Measurements from ENCODE around the gene CEP350.
"Not testable (repeated sequence)": the region's sequence is repeated elsewhere in the genome, so short reads cannot be mapped to it uniquely, and the experiment has no call there.

Gene CEP350

GRCh38 chr1:179941454-179941853, 13.2 kb upstream of the CEP350 start:
- DNase-seq: no peak

GRCh38 chr1:179950651-179951050, 4.0 kb upstream of the CEP350 start:
- DNase-seq: no peak

- DNase-seq: no peak
These were observed 3.0 kb upstream of the CEP350 start for GRCh38 chr1:179951383-179952144.

GRCh38 chr1:179952186-179952585, 2.4 kb upstream of the CEP350 start:
- DNase-seq: peak; percentile 55

GRCh38 chr1:179953974-179954492, 577 bp upstream of the CEP350 start:
- peak; percentile 88 for DNase-seq

GRCh38 chr1:179955287-179955680, 674 bp downstream of the CEP350 start:
- DNase-seq: peak; percentile 62

- peak; percentile 30 for DNase-seq
These were observed 1.1 kb downstream of the CEP350 start for GRCh38 chr1:179955731-179956130.

GRCh38 chr1:179958359-179958758, 3.7 kb downstream of the CEP350 start:
- no peak for DNase-seq

GRCh38 chr1:179962168-179962567, 7.6 kb downstream of the CEP350 start:
- DNase-seq: not testable (repeated sequence)

- DNase-seq: no peak
These were observed 11.9 kb downstream of the CEP350 start for GRCh38 chr1:179966551-179966950.

- no peak for DNase-seq
These were observed 13.8 kb downstream of the CEP350 start for GRCh38 chr1:179968284-179968993.

GRCh38 chr1:179968994-179969919, 14.6 kb downstream of the CEP350 start:
- DNase-seq: no peak

GRCh38 chr1:179969962-179970361, 15.4 kb downstream of the CEP350 start:
- DNase-seq: no peak

- peak; percentile 77 for DNase-seq
These were observed 17.2 kb downstream of the CEP350 start for GRCh38 chr1:179971563-179972496.

GRCh38 chr1:179973198-179974110, 18.8 kb downstream of the CEP350 start:
- DNase-seq: no peak

GRCh38 chr1:179976970-179977651, 22.5 kb downstream of the CEP350 start:
- no peak for DNase-seq

GRCh38 chr1:179978199-179979079, 23.8 kb downstream of the CEP350 start:
- DNase-seq: no peak

- no peak for DNase-seq
These were observed 29.5 kb downstream of the CEP350 start for GRCh38 chr1:179984101-179984500.

GRCh38 chr1:179984942-179985341, 30.3 kb downstream of the CEP350 start:
- DNase-seq: no peak

All from hematopoietic multipotent progenitor cell treated with erythropoietin and hydrocortisone succinate and interleukin-3 and kit ligand, for 6 days (in vitro differentiated cells).